ENCODE measurements around the gene ABHD17C.

DNA sequence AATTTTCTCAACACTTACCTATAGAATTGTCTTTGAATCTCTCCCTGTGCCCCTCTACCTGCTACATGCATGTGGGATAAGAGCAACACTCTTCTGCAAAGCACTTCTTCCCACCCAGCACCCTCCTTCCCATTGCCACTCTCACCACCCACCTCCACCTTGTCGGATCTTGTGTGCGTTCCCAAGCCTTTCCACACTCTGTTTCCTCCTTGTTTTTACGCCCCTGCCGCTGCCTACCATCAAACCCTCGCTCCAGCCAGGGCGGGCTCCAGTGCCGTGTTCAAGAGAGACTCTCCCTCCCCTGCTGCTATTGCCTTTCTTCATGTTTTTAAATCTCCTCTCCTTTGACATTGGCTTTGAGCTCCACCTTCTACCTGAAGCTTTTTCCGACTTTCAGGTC is 40.2 kb downstream of the ABHD17C start:
- TF ChIP-seq, protein P1, sequence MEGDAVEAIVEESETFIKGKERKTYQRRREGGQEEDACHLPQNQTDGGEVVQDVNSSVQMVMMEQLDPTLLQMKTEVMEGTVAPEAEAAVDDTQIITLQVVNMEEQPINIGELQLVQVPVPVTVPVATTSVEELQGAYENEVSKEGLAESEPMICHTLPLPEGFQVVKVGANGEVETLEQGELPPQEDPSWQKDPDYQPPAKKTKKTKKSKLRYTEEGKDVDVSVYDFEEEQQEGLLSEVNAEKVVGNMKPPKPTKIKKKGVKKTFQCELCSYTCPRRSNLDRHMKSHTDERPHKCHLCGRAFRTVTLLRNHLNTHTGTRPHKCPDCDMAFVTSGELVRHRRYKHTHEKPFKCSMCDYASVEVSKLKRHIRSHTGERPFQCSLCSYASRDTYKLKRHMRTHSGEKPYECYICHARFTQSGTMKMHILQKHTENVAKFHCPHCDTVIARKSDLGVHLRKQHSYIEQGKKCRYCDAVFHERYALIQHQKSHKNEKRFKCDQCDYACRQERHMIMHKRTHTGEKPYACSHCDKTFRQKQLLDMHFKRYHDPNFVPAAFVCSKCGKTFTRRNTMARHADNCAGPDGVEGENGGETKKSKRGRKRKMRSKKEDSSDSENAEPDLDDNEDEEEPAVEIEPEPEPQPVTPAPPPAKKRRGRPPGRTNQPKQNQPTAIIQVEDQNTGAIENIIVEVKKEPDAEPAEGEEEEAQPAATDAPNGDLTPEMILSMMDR (IDR thresholded peaks at IDR 0.05) = no peak
- no peak for TF ChIP-seq POLR2AphosphoS5 (IDR thresholded peaks at IDR 0.05; ENCODE audit: low read depth, low read length)
